ENCODE measurements around the gene TP53BP2.
A peak's percentile ranks its signal among the peaks of the same experiment; 100 is the strongest.

Gene TP53BP2

GRCh38 chr1:223751696-223752095 is 94.1 kb downstream of the TP53BP2 start:
- TF ChIP-seq, protein P1, sequence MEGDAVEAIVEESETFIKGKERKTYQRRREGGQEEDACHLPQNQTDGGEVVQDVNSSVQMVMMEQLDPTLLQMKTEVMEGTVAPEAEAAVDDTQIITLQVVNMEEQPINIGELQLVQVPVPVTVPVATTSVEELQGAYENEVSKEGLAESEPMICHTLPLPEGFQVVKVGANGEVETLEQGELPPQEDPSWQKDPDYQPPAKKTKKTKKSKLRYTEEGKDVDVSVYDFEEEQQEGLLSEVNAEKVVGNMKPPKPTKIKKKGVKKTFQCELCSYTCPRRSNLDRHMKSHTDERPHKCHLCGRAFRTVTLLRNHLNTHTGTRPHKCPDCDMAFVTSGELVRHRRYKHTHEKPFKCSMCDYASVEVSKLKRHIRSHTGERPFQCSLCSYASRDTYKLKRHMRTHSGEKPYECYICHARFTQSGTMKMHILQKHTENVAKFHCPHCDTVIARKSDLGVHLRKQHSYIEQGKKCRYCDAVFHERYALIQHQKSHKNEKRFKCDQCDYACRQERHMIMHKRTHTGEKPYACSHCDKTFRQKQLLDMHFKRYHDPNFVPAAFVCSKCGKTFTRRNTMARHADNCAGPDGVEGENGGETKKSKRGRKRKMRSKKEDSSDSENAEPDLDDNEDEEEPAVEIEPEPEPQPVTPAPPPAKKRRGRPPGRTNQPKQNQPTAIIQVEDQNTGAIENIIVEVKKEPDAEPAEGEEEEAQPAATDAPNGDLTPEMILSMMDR (IDR thresholded peaks at IDR 0.05; ENCODE audit: extremely low read depth, missing control alignments) = no peak
- no peak for DNase-seq (ENCODE audit: low spot score)

GRCh38 chr1:223750730-223751570 is 94.8 kb downstream of the TP53BP2 start:
- TF ChIP-seq, protein P1 (IDR thresholded peaks at IDR 0.05; ENCODE audit: extremely low read depth, missing control alignments) = no peak
- no peak for DNase-seq (ENCODE audit: low spot score)

DNA sequence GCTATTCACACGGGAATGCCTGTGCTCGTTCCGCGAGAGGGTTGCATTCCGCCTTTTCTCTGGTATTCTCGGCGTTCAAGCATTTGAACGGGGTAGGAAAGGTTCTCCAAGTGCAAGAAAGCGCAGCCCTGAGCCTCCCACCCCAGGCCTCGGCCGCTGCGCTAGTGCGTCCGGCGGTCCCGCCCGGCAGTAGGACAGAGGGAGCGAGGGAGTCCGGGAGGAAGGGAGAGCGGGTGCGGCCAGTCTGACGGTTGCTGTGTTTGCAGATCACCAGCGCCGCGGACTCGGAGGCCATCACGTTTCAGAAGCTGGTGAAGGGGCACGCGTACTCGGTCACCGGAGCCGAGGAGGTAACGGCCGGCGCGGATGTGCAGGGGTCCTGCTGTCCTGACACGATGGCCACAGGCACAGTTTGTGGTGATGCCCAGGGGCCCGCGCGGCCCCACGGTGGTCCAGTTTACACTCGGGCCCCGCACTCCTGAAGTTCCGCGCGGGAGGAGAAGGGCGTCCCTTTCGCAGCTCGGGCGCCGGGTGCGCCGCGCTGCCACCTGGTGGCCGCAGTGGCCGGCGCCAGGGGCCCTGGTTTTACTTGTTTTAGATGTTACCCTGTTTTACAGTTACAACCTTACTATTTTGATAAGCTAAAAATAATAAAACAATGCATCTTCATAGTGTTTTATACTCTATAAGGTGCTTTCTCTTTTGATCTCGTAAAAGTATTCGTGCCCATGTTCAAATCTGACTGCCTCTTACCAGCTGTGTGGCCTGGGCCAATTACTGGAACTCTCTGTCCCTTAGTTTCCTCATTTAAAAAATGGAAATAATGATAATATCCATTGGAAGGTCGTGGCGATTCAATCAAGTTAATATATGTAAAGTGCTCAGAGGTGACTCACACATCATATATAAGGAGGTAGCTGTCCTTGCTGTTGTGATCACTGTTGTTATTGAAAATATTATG is 96.7 kb downstream of the TP53BP2 start:
- peak; percentile 86 for DNase-seq (ENCODE audit: low spot score)
- TF ChIP-seq, protein P1 (IDR thresholded peaks at IDR 0.05; ENCODE audit: extremely low read depth, missing control alignments) = peak; percentile 91

DNA sequence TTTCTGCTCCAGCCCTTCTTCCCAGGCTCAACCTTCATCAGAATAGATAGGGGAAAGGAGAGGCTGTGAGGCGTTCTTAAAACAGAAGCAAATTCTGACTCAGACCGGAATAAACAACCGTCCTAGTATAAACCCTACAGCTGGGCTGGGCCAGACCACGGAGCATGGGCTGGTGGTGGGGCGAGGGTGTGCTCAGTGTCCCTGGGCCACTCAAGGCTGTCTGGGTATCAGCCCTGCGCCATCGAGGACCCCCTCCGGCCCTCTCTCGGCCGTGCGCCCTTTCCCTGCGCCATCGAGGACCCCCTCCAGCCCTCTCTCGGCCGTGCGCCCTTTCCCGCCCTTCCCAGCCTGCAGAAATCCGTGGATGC is 97.4 kb downstream of the TP53BP2 start:
- TF ChIP-seq, protein P1 (IDR thresholded peaks at IDR 0.05; ENCODE audit: extremely low read depth, missing control alignments) = no peak
- no peak for DNase-seq (ENCODE audit: low spot score)

- DNase-seq (ENCODE audit: low spot score) = no peak
- TF ChIP-seq, protein P1 (IDR thresholded peaks at IDR 0.05; ENCODE audit: extremely low read depth, missing control alignments) = no peak
These were observed 97.9 kb downstream of the TP53BP2 start for GRCh38 chr1:223747838-223748335.

DNA sequence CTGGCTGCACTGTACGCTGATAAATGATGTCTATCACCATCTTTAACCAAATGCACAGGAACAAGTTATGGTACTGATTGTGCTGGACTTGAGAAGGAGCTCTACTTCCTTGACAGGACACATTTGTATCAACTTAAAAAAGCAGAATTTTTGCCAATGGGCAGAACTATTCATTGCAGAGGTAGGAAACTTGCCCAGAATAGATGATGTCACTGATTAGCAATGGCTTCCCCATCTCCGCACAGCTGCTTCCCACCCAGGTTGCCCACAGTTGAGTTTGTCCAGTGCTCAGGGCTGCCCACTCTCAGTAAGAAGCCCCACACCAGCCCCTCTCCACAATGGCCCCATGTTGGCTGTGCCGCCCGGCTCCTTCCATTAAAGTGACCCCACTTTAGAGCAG is 100.0 kb downstream of the TP53BP2 start:
- DNase-seq (ENCODE audit: low spot score) = no peak
- TF ChIP-seq, protein P1 (IDR thresholded peaks at IDR 0.05; ENCODE audit: extremely low read depth, missing control alignments) = no peak
